ENCODE results near the gene CD276.
"Not testable (repeated sequence)": the region's sequence is repeated elsewhere in the genome, so short reads cannot be mapped to it uniquely, and the experiment has no call there.

CD276 gene

GRCh38 chr15:73710321-73710720, 26.1 kb downstream of the CD276 start:
- DNase-seq, result no peak

GRCh38 chr15:73711526-73711925, 27.3 kb downstream of the CD276 start:
- no peak for DNase-seq

- DNase-seq, result no peak
These were observed 27.9 kb downstream of the CD276 start for GRCh38 chr15:73712107-73712506.

- DNase-seq, result no peak
These were observed 30.6 kb downstream of the CD276 start for GRCh38 chr15:73714695-73715301.

- DNase-seq, result no peak
These were observed 31.2 kb downstream of the CD276 start for GRCh38 chr15:73715417-73715816.

- no peak for DNase-seq
These were observed 32.2 kb downstream of the CD276 start for GRCh38 chr15:73716417-73716816.

GRCh38 chr15:73717206-73717605, 33.0 kb downstream of the CD276 start:
- no peak for DNase-seq

GRCh38 chr15:73717802-73718201, 33.6 kb downstream of the CD276 start:
- DNase-seq, result no peak

- no peak for DNase-seq
These were observed 34.5 kb downstream of the CD276 start for GRCh38 chr15:73718694-73719093.

- DNase-seq, result no peak
These were observed 38.2 kb downstream of the CD276 start for GRCh38 chr15:73722425-73722824.

- no peak for DNase-seq
These were observed 39.0 kb downstream of the CD276 start for GRCh38 chr15:73723191-73723590.

GRCh38 chr15:73724212-73724611, 40.0 kb downstream of the CD276 start:
- no peak for DNase-seq

- DNase-seq, result no peak
These were observed 43.3 kb downstream of the CD276 start for GRCh38 chr15:73727330-73727976.

- not testable (repeated sequence) for DNase-seq
These were observed 47.9 kb downstream of the CD276 start for GRCh38 chr15:73732051-73732450.

GRCh38 chr15:73732930-73733329, 48.7 kb downstream of the CD276 start:
- no peak for DNase-seq

GRCh38 chr15:73737535-73737934, 53.4 kb downstream of the CD276 start:
- no peak for DNase-seq

- no peak for DNase-seq
These were observed 56.2 kb downstream of the CD276 start for GRCh38 chr15:73740152-73741048.

GRCh38 chr15:73741321-73741836, 57.2 kb downstream of the CD276 start:
- no peak for DNase-seq

- no peak for DNase-seq
These were observed 60.1 kb downstream of the CD276 start for GRCh38 chr15:73744293-73744692.

- DNase-seq, result no peak
These were observed 60.9 kb downstream of the CD276 start for GRCh38 chr15:73745073-73745472.

GRCh38 chr15:73746261-73746660, 62.1 kb downstream of the CD276 start:
- DNase-seq, result no peak

GRCh38 chr15:73746883-73747282, 62.7 kb downstream of the CD276 start:
- no peak for DNase-seq

- no peak for DNase-seq
These were observed 63.8 kb downstream of the CD276 start for GRCh38 chr15:73747847-73748590.
